Neuronal stem cell (in vitro differentiated cells): Measurements from ENCODE around the gene GABBR1.

Source experiments
- DNase-seq: peaks from one replicate; pipeline ENCODE4 v3.0.0-alpha.2; 2013; ENCODE audit warnings: low spot score
- H2AFZ ChIP-seq: one replicate; pipeline ENCODE4 v1.6.1; 2013; ENCODE audit warnings: mild to moderate bottlenecking, low read length, inconsistent platforms
- H2AK5ac ChIP-seq: 2 replicates; pipeline ENCODE4 v1.6.1; 2013; ENCODE audit warnings: low read depth, mild to moderate bottlenecking, inconsistent platforms, low read length, moderate library complexity, mixed read lengths
- H2BK120ac ChIP-seq: 2 replicates; pipeline ENCODE4 v1.6.1; 2013; ENCODE audit warnings: low read depth, mild to moderate bottlenecking, inconsistent platforms, low read length, moderate library complexity, mixed read lengths
- H2BK12ac ChIP-seq: one replicate; pipeline ENCODE4 v1.6.1; 2013; ENCODE audit warnings: low read length, inconsistent platforms
- H2BK15ac ChIP-seq: 2 replicates; pipeline ENCODE4 v1.6.1; 2013; ENCODE audit warnings: mild to moderate bottlenecking, low read length, inconsistent platforms, mixed read lengths
- H2BK5ac ChIP-seq: one replicate; pipeline ENCODE4 v1.6.1; 2013; ENCODE audit warnings: inconsistent platforms, mild to moderate bottlenecking, low read length, moderate library complexity
- H3K14ac ChIP-seq: one replicate; pipeline ENCODE4 v1.6.1; 2013; ENCODE audit warnings: low read length, inconsistent platforms
- H3K18ac ChIP-seq: 2 replicates; pipeline ENCODE4 v1.6.1; 2013; ENCODE audit warnings: low read length, inconsistent platforms
- H3K23ac ChIP-seq: 2 replicates; pipeline ENCODE4 v1.6.1; 2013; ENCODE audit warnings: low read depth, mild to moderate bottlenecking, mixed read lengths, low read length, inconsistent platforms; ENCODE audit not compliant: poor library complexity
- H3K27ac ChIP-seq: replicated peaks from 3 replicates; pipeline ENCODE4 v1.5.1; 2013; ENCODE audit warnings: low read length, inconsistent platforms
- H3K27me3 ChIP-seq, 3 experiments: 2 replicates each; pipeline ENCODE4 v1.6.1; 2013; ENCODE audit warnings: low read length in 3 of 3, mild to moderate bottlenecking in 2 of 3, inconsistent platforms in 1 of 3, low read depth in 1 of 3, mixed read lengths in 1 of 3, moderate library complexity in 1 of 3; ENCODE audit not compliant: control insufficient read depth in 3 of 3, insufficient read depth in 3 of 3
- H3K36me3 ChIP-seq, 2 donors: replicated peaks in 1 of 2; 2 replicates each; pipeline ENCODE4 v1.6.1; 2013; ENCODE audit warnings: low read length in 2 of 2; ENCODE audit not compliant: control insufficient read depth in 2 of 2, insufficient read depth in 2 of 2
- H3K4ac ChIP-seq: 2 replicates; pipeline ENCODE4 v1.6.1; 2013; ENCODE audit warnings: inconsistent platforms, mild to moderate bottlenecking, low read length, moderate library complexity
- H3K4me1 ChIP-seq, 2 donors: 1 replicate in 1 of 2; 2 replicates in 1 of 2; pipeline ENCODE4 v1.6.1; 2013; ENCODE audit warnings: low read length in 2 of 2, low read depth in 1 of 2; ENCODE audit not compliant: control insufficient read depth in 2 of 2, insufficient read depth in 1 of 2
- H3K4me2 ChIP-seq: one replicate; pipeline ENCODE4 v1.6.1; 2013; ENCODE audit warnings: mild to moderate bottlenecking, low read length, inconsistent platforms; ENCODE audit not compliant: insufficient read depth, poor library complexity, severe bottlenecking
- H3K4me3 ChIP-seq, 2 donors: 2 replicates each; pipeline ENCODE4 v1.5.1; 2013; ENCODE audit warnings: low read length in 2 of 2, mild to moderate bottlenecking in 2 of 2, inconsistent platforms in 1 of 2, moderate library complexity in 1 of 2
- H3K79me1 ChIP-seq: one replicate; pipeline ENCODE4 v1.6.1; 2013; ENCODE audit warnings: low read depth, mild to moderate bottlenecking, inconsistent platforms, low read length, moderate library complexity
- H3K9ac ChIP-seq: one replicate; pipeline ENCODE4 v1.6.1; 2013; ENCODE audit warnings: mild to moderate bottlenecking, low read depth, low read length, inconsistent platforms; ENCODE audit not compliant: poor library complexity
- H3K9me3 ChIP-seq, 2 donors: replicated peaks in 1 of 2; 2 replicates each; pipeline versions ENCODE3 to v1.6.1; 2013; ENCODE audit warnings: low read length in 2 of 2, mild to moderate bottlenecking in 2 of 2, inconsistent platforms in 1 of 2, low read depth in 1 of 2, mixed read lengths in 1 of 2, moderate library complexity in 1 of 2; ENCODE audit not compliant: control insufficient read depth in 2 of 2, insufficient read depth in 1 of 2
- H4K8ac ChIP-seq: one replicate; pipeline ENCODE4 v1.6.1; 2013; ENCODE audit warnings: low read depth, mild to moderate bottlenecking, inconsistent platforms, low read length, moderate library complexity
- H4K91ac ChIP-seq: one replicate; pipeline ENCODE4 v1.6.1; 2013; ENCODE audit warnings: low read length, low read depth, mild to moderate bottlenecking, inconsistent platforms; ENCODE audit not compliant: poor library complexity
- WGBS, 2 donors: extraction: QIAGEN DNeasy Blood & Tissue Kit; methylation state at CpG; one replicate each; pipeline ENCODE4 v1.1.7; 2013; ENCODE audit warnings: missing lambda C conversion rate in 2 of 2, mixed read lengths in 1 of 2; ENCODE audit not compliant: insufficient read length in 2 of 2, insufficient replicate concordance in 1 of 2; ENCODE audit errors: extremely low coverage in 2 of 2; 5-methylcytosine and 5-hydroxymethylcytosine counted together

The GABBR1 gene

DNA sequence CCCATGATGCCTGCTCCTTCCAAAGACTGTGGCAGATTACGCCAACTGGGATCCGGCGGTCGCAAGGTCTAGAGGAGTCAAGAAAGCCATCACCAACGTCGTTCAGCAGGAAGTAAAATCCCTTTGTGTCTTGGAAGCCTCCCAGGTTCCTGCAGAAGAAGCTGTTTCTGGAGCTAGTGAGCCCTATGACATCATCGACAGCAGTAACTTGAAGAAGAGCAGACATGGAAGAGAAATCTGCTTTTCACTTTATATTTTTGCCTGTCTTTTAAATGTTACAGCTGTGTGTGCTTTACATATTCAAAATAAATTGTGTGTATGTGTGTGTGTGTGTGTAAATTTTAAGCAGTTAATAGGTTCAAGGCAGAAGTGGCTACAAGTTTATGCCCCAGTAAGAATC lies 55.4 kb downstream of the GABBR1 start:
- Histone ChIP-seq H3K9ac (no peak overlapping the region), H3K36me3 (no peaks in the 10 kb centered on the region), H2BK5ac (no peak overlapping the region), H3K27ac (no peak overlapping the region), H2AK5ac (no peak overlapping the region), H4K8ac (no peak overlapping the region), H2BK12ac (no peak overlapping the region), H4K91ac (no peak overlapping the region), H2BK120ac (no peak overlapping the region), H3K4me1 (no peaks in the 10 kb centered on the region), H3K4me3 (no peak overlapping the region), H3K14ac (no peak overlapping the region), H3K4ac (no peak overlapping the region), H2AFZ (no peak overlapping the region), H3K18ac (no peak overlapping the region), H3K23ac (no peak overlapping the region), H3K27me3 (peaks cover 0 to 4% (median 0%) of the 10 kb centered on the region in 3 experiments), H2BK15ac (no peak overlapping the region), H3K9me3 (no peaks in the 10 kb centered on the region), H3K79me1 (no peaks in the 10 kb centered on the region), H3K4me2 (no peak overlapping the region)
- no CpG with 5 or more reads among the region's 7 CpGs for WGBS, 2 donors
- no peak for DNase-seq

DNA sequence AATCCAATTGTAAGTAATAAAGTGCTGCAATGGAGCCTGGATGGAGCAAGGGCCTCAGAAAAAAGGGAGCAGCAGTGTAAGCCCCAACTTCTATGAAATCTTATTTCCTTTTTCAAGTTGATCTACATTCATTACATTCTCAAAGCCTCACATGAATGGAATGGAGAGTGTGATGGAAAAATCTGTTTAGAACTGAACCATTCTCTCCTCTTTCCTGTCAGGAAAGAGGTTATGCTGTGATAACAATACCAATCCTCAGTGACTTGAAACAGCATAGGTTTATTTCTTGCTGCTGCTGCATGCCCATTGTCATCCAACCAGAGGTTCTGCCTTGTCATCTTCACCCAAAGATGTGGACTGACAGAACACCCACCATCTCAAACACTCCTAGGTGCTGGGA lies 56.9 kb downstream of the GABBR1 start:
- H3K9me3 ChIP-seq, result no peaks in the 10 kb centered on the region
- no peak overlapping the region for H2BK12ac ChIP-seq
- H3K9ac ChIP-seq, result no peak overlapping the region
- no peak overlapping the region for H3K4ac ChIP-seq
- H3K36me3 ChIP-seq, result no peaks in the 10 kb centered on the region
- no peak overlapping the region for H2AFZ ChIP-seq
- DNase-seq, result no peak
- H3K79me1 ChIP-seq, result no peaks in the 10 kb centered on the region
- no peak overlapping the region for H3K27ac ChIP-seq
- no peak overlapping the region for H3K14ac ChIP-seq
- H4K8ac ChIP-seq, result no peak overlapping the region
- H2BK15ac ChIP-seq, result no peak overlapping the region
- H4K91ac ChIP-seq, result no peak overlapping the region
- H3K18ac ChIP-seq, result no peak overlapping the region
- H3K4me3 ChIP-seq, result no peak overlapping the region
- peaks cover 0 to 4% (median 0%) of the 10 kb centered on the region in 3 experiments for H3K27me3 ChIP-seq
- no peak overlapping the region for H2AK5ac ChIP-seq
- no peak overlapping the region for H3K4me2 ChIP-seq
- H2BK120ac ChIP-seq, result no peak overlapping the region
- no peaks in the 10 kb centered on the region for H3K4me1 ChIP-seq
- H3K23ac ChIP-seq, result no peak overlapping the region
- no peak overlapping the region for H2BK5ac ChIP-seq

DNA sequence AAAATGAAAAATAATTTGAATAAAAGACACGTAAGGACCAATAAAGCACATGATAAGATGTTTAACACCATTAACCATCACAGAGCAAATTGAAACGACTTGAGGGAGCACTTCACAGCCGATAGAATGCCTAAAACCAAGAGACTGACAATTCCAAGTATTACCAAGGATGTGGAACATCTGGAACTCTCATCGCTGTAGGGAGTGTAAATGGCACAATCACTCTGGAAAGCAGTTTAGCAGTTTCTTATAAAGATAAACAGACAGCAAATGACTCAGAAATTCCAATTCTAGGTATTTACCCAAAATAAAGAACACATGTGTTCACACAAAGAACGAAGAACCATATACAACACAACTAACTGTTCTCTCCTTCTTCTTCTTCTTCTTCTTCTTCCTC lies 65.0 kb downstream of the GABBR1 start:
- DNase-seq, result no peak
- H2AK5ac ChIP-seq, result no peak overlapping the region
- no peak overlapping the region for H3K27ac ChIP-seq
- no peak overlapping the region for H3K4me3 ChIP-seq
- no peak overlapping the region for H3K18ac ChIP-seq
- H2BK120ac ChIP-seq, result no peak overlapping the region
- H3K79me1 ChIP-seq, result no peaks in the 10 kb centered on the region
- no peak overlapping the region for H4K91ac ChIP-seq
- H2BK12ac ChIP-seq, result no peak overlapping the region
- no peak overlapping the region for H4K8ac ChIP-seq
- H3K23ac ChIP-seq, result no peak overlapping the region
- no CpG with 5 or more reads among the region's 5 CpGs for WGBS, 2 donors
- H3K36me3 ChIP-seq, result no peaks in the 10 kb centered on the region
- H2BK5ac ChIP-seq, result no peak overlapping the region
- no peak overlapping the region for H3K4me2 ChIP-seq
- H3K14ac ChIP-seq, result no peak overlapping the region
- H3K4me1 ChIP-seq, result no peaks in the 10 kb centered on the region
- no peaks in the 10 kb centered on the region for H3K9me3 ChIP-seq
- H2BK15ac ChIP-seq, result no peak overlapping the region
- H3K4ac ChIP-seq, result no peak overlapping the region
- no peak overlapping the region for H2AFZ ChIP-seq
- H3K27me3 ChIP-seq, result peaks cover 0 to 9% (median 0%) of the 10 kb centered on the region in 3 experiments
- H3K9ac ChIP-seq, result no peak overlapping the region

DNA sequence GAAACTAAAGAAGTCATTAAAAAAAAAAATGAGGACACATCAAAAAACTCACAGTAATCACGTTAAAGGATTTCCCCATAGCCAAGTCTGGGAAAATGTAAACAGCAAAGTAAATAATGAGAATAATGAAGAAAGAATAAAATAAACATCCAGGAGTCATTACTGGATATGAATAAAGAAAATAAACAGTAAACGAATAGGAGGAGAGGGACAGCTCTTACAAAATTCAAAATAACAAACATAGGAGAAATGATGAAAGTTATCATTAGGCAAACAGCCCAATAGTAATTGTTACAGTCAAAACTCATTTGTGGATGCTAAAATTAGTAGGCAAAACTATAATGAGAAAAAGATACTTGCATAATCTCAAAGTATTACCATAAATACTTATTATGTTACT lies 65.4 kb downstream of the GABBR1 start:
- no peak overlapping the region for H2AK5ac ChIP-seq
- no peaks in the 10 kb centered on the region for H3K4me1 ChIP-seq
- no peaks in the 10 kb centered on the region for H3K79me1 ChIP-seq
- no peak overlapping the region for H3K14ac ChIP-seq
- H3K4ac ChIP-seq, result no peak overlapping the region
- no peak overlapping the region for H3K4me2 ChIP-seq
- no peak overlapping the region for H2BK15ac ChIP-seq
- no peak overlapping the region for H3K27ac ChIP-seq
- H3K36me3 ChIP-seq, result no peaks in the 10 kb centered on the region
- no peak overlapping the region for H2BK5ac ChIP-seq
- no peak for DNase-seq
- no peak overlapping the region for H2AFZ ChIP-seq
- no peak overlapping the region for H3K18ac ChIP-seq
- H3K9me3 ChIP-seq, result no peaks in the 10 kb centered on the region
- H3K9ac ChIP-seq, result no peak overlapping the region
- no peak overlapping the region for H4K91ac ChIP-seq
- H4K8ac ChIP-seq, result no peak overlapping the region
- WGBS, 2 donors, result no CpG with 5 or more reads among the region's 2 CpGs
- H3K4me3 ChIP-seq, result no peak overlapping the region
- H3K23ac ChIP-seq, result no peak overlapping the region
- no peak overlapping the region for H2BK120ac ChIP-seq
- H2BK12ac ChIP-seq, result no peak overlapping the region
- peaks cover 0 to 13% (median 0%) of the 10 kb centered on the region in 3 experiments for H3K27me3 ChIP-seq
